ENCODE results near the gene SEH1L. TPM values are rescaled to one million over a fixed set of nuclear protein-coding genes. Genes with fewer than 3 reads are reported as not detected.
"Not testable (repeated sequence)": the region's sequence is repeated elsewhere in the genome, so short reads cannot be mapped to it uniquely, and the experiment has no call there.

SEH1L gene
- total and polyA plus RNA-seq, 2 donors (not counting 1 experiment from before 2014, with no cell fraction given) = 40.6 to 56.0 TPM

DNA sequence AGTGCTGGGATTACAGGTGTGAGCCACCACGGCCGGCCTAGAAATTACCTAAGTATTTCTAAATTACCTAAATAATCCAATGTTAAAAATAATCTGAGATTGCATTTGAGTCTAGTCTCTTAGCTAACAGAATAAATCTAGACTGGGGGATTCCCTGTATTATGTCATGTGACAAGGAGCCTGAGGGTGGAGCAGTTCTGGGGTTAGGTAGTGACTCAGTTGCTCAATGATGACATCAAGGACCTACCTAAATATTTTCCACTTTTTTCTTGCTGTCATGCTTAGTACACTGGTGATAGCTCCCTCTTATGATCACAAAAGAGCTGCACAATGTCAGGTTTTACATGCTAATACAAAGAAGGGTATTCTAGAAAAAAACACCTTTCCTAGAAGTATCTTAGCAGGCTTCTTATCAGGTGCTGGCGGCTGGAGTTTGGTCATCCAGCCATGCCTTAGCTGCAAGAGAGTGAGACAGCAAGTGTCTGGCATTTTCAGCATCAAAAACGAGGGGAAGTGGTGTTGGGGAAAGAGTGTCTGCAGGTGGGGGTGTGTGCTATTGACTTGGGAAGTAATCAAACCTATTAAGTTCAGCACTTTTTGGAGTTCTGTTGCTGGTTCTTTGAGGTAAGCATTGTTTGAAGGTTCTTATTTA is 25.9 kb downstream of the SEH1L start:
- Histone ChIP-seq H3K27ac (ENCODE audit: insufficient read depth, low read length) (no peak overlapping the region), H3K4me3 (replicated peaks in 1 of 4; ENCODE audit: control extremely low read depth in 1 of 4, insufficient read depth in 1 of 4, low read depth in 3 of 4, low read length in 4 of 4) (no peak overlapping the region), H3K4me2 (ENCODE audit: extremely low read depth, insufficient read depth, low read length) (no peak overlapping the region), H3K9me3 (ENCODE audit: control insufficient read depth, insufficient read depth, low read depth, low read length) (no peaks in the 10 kb centered on the region), H3K9ac (ENCODE audit: insufficient read depth, low read length) (no peak overlapping the region), H2AFZ (ENCODE audit: low read length) (no peak overlapping the region), H4K20me1 (ENCODE audit: control insufficient read depth, extremely low read depth, insufficient read depth, low read length) (no peaks in the 10 kb centered on the region), H3K36me3 (ENCODE audit: control insufficient read depth, insufficient read depth, low read length) (peaks cover 3% of the 10 kb centered on the region), H3K4me1 (ENCODE audit: control insufficient read depth, extremely low read depth, insufficient read depth, low read length) (no peaks in the 10 kb centered on the region), H3K27me3 (ENCODE audit: control insufficient read depth, insufficient read depth, low read length) (no peaks in the 10 kb centered on the region), H3K79me2 (ENCODE audit: control insufficient read depth, insufficient read depth, low read length) (no peaks in the 10 kb centered on the region)
- no peak for DNase-seq (ENCODE audit: low read depth in 2 of 2)
- TF ChIP-seq, protein P1, sequence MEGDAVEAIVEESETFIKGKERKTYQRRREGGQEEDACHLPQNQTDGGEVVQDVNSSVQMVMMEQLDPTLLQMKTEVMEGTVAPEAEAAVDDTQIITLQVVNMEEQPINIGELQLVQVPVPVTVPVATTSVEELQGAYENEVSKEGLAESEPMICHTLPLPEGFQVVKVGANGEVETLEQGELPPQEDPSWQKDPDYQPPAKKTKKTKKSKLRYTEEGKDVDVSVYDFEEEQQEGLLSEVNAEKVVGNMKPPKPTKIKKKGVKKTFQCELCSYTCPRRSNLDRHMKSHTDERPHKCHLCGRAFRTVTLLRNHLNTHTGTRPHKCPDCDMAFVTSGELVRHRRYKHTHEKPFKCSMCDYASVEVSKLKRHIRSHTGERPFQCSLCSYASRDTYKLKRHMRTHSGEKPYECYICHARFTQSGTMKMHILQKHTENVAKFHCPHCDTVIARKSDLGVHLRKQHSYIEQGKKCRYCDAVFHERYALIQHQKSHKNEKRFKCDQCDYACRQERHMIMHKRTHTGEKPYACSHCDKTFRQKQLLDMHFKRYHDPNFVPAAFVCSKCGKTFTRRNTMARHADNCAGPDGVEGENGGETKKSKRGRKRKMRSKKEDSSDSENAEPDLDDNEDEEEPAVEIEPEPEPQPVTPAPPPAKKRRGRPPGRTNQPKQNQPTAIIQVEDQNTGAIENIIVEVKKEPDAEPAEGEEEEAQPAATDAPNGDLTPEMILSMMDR (conservative IDR thresholded peaks at IDR 0.05 in 1 of 2, IDR thresholded peaks at IDR 0.05 in 1 of 2; ENCODE audit: low read depth in 1 of 2, low read length in 2 of 2) = no peak
- TF ChIP-seq EZH2 (IDR thresholded peaks at IDR 0.05; ENCODE audit: low read length, missing control alignments) = no peak

DNA sequence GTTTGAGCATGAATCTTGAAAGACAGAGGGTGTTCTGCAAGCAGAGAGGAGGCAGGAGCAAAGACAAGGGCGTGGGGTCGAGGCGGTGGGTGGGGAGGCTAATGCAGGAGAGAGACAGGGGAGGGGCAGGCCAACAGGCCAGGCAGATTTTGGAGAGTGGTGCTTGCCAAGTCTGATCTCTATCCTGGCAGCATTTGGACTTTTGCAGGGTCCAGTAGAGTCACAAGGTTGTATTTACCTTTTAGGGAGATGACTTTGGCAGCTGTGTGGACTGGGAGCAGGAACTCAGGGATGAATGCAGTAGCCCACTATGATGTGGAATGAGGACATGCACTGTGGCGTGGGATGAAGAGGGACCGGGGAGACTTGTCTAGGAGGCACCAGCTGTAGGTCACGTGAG is 27.7 kb downstream of the SEH1L start:
- no peak overlapping the region for H3K27ac ChIP-seq (ENCODE audit: insufficient read depth, low read length)
- H3K27me3 ChIP-seq (ENCODE audit: control insufficient read depth, insufficient read depth, low read length) = no peaks in the 10 kb centered on the region
- TF ChIP-seq, protein P1 (conservative IDR thresholded peaks at IDR 0.05 in 1 of 2, IDR thresholded peaks at IDR 0.05 in 1 of 2; ENCODE audit: low read depth in 1 of 2, low read length in 2 of 2) = no peak
- no peak for TF ChIP-seq EZH2 (IDR thresholded peaks at IDR 0.05; ENCODE audit: low read length, missing control alignments)
- no peaks in the 10 kb centered on the region for H3K79me2 ChIP-seq (ENCODE audit: control insufficient read depth, insufficient read depth, low read length)
- H3K4me2 ChIP-seq (ENCODE audit: extremely low read depth, insufficient read depth, low read length) = no peak overlapping the region
- H3K9ac ChIP-seq (ENCODE audit: insufficient read depth, low read length) = no peak overlapping the region
- H2AFZ ChIP-seq (ENCODE audit: low read length) = no peak overlapping the region
- DNase-seq (ENCODE audit: low read depth in 2 of 2) = no peak
- H4K20me1 ChIP-seq (ENCODE audit: control insufficient read depth, extremely low read depth, insufficient read depth, low read length) = no peaks in the 10 kb centered on the region
- peaks cover 3% of the 10 kb centered on the region for H3K36me3 ChIP-seq (ENCODE audit: control insufficient read depth, insufficient read depth, low read length)
- H3K9me3 ChIP-seq (ENCODE audit: control insufficient read depth, insufficient read depth, low read depth, low read length) = no peaks in the 10 kb centered on the region
- H3K4me1 ChIP-seq (ENCODE audit: control insufficient read depth, extremely low read depth, insufficient read depth, low read length) = no peaks in the 10 kb centered on the region
- no peak overlapping the region for H3K4me3 ChIP-seq (replicated peaks in 1 of 4; ENCODE audit: control extremely low read depth in 1 of 4, insufficient read depth in 1 of 4, low read depth in 3 of 4, low read length in 4 of 4)

DNA sequence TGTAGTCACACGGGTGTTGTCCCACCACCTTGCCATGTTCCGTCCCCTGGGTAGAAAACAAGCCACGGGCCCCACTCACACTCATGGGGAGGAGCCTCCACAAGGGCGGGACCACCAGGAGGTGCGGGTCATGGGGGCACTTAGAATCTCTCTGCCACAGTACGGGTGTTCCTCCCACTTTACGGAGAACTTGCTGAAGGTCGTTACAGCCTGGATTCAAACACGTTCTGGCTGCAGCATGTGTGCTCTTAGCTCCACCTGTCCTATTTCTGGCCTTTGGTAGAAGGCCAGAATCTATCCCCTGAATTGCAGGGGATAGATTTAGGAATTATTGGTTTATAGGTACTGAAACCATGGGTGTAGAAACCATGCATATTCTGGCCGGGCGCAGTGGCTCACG is 28.5 kb downstream of the SEH1L start:
- peaks cover 3% of the 10 kb centered on the region for H3K36me3 ChIP-seq (ENCODE audit: control insufficient read depth, insufficient read depth, low read length)
- no peak overlapping the region for H3K4me3 ChIP-seq (replicated peaks in 1 of 4; ENCODE audit: control extremely low read depth in 1 of 4, insufficient read depth in 1 of 4, low read depth in 3 of 4, low read length in 4 of 4)
- H3K9ac ChIP-seq (ENCODE audit: insufficient read depth, low read length) = no peak overlapping the region
- no peak overlapping the region for H3K4me2 ChIP-seq (ENCODE audit: extremely low read depth, insufficient read depth, low read length)
- H3K27me3 ChIP-seq (ENCODE audit: control insufficient read depth, insufficient read depth, low read length) = no peaks in the 10 kb centered on the region
- TF ChIP-seq EZH2 (IDR thresholded peaks at IDR 0.05; ENCODE audit: low read length, missing control alignments) = no peak
- TF ChIP-seq, protein P1 (conservative IDR thresholded peaks at IDR 0.05 in 1 of 2, IDR thresholded peaks at IDR 0.05 in 1 of 2; ENCODE audit: low read depth in 1 of 2, low read length in 2 of 2) = no peak
- no peaks in the 10 kb centered on the region for H3K4me1 ChIP-seq (ENCODE audit: control insufficient read depth, extremely low read depth, insufficient read depth, low read length)
- no peak overlapping the region for H2AFZ ChIP-seq (ENCODE audit: low read length)
- no peak overlapping the region for H3K27ac ChIP-seq (ENCODE audit: insufficient read depth, low read length)
- H3K9me3 ChIP-seq (ENCODE audit: control insufficient read depth, insufficient read depth, low read depth, low read length) = no peaks in the 10 kb centered on the region
- DNase-seq (ENCODE audit: low read depth in 2 of 2) = no peak
- H4K20me1 ChIP-seq (ENCODE audit: control insufficient read depth, extremely low read depth, insufficient read depth, low read length) = no peaks in the 10 kb centered on the region
- H3K79me2 ChIP-seq (ENCODE audit: control insufficient read depth, insufficient read depth, low read length) = no peaks in the 10 kb centered on the region

DNA sequence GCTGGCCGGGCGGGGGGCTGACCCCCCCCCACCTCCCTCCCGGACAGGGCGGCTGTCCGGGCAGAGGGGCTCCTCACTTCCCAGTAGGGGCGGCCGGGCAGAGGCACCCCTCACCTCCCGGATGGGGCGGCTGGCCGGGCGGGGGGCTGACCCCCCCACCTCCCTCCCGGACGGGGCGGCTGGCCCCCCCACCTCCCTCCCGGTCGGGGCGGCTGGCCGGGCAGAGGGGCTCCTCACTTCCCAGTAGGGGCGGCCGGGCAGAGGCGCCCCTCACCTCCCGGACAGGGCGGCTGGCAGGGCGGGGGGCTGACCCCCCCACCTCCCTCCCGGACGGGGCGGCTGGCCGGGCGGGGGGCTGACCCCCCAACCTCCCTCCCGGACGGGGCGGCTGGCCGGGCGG is 32.3 kb downstream of the SEH1L start:
- not testable (repeated sequence) for H3K36me3 ChIP-seq (ENCODE audit: control insufficient read depth, insufficient read depth, low read length); H3K27ac ChIP-seq (ENCODE audit: insufficient read depth, low read length); H3K4me1 ChIP-seq (ENCODE audit: control insufficient read depth, extremely low read depth, insufficient read depth, low read length); H2AFZ ChIP-seq (ENCODE audit: low read length); H3K9ac ChIP-seq (ENCODE audit: insufficient read depth, low read length); H3K79me2 ChIP-seq (ENCODE audit: control insufficient read depth, insufficient read depth, low read length); H3K9me3 ChIP-seq (ENCODE audit: control insufficient read depth, insufficient read depth, low read depth, low read length); H4K20me1 ChIP-seq (ENCODE audit: control insufficient read depth, extremely low read depth, insufficient read depth, low read length); H3K27me3 ChIP-seq (ENCODE audit: control insufficient read depth, insufficient read depth, low read length); H3K4me2 ChIP-seq (ENCODE audit: extremely low read depth, insufficient read depth, low read length); H3K4me3 ChIP-seq (replicated peaks in 1 of 4; ENCODE audit: control extremely low read depth in 1 of 4, insufficient read depth in 1 of 4, low read depth in 3 of 4, low read length in 4 of 4); DNase-seq (ENCODE audit: low read depth in 2 of 2)

Data from fibroblast of lung (primary cell).